Measurements from ENCODE around the gene TACR2. TPM values are rescaled to one million over a fixed set of nuclear protein-coding genes. Genes with fewer than 3 reads are reported as not detected.

The TACR2 gene
- total RNA-seq, 1 experiment from 2014 or later, result 0.21 TPM

- DNase-seq (ENCODE audit: low read depth, low spot score) (no peak), ATAC-seq (peak; percentile 64)
- H3K27me3 ChIP-seq (ENCODE audit: control insufficient read depth, insufficient read depth, low read length), result no peaks in the 10 kb centered on the region
- H3K4me3 ChIP-seq (ENCODE audit: low read depth in 2 of 2, low read length in 2 of 2), result no peak overlapping the region
- intact Hi-C loops (cut with micrococcal nuclease; ENCODE audit: unreplicated experiment), result loop anchor here (5.0 kb wide), 1 partner anchor 69 kb away; no protein-coding TSS in a partner anchor
- in situ Hi-C loops (cut with HindIII; ENCODE audit: low pct_unique_long_range_greater_than_20kb, low sequenced_read_pairs), result no loop called here
- TF ChIP-seq CTCF (IDR thresholded peaks at IDR 0.05), result no peak
- no peak for TF ChIP-seq SIN3A (IDR thresholded peaks at IDR 0.05; ENCODE audit: borderline replicate concordance, insufficient read depth, low read depth, low read length)
- TF ChIP-seq TCF7L2 (IDR thresholded peaks at IDR 0.05; ENCODE audit: low read depth, low read length), result no peak
- no peak for TF ChIP-seq POLR2AphosphoS5 (IDR thresholded peaks at IDR 0.05; ENCODE audit: low read depth, low read length)
- no peak for TF ChIP-seq REST (IDR thresholded peaks at IDR 0.05; ENCODE audit: insufficient read depth in 1 of 2, low read depth in 2 of 2, low read length in 1 of 2)
- H3K4me1 ChIP-seq (ENCODE audit: control insufficient read depth, insufficient read depth, low read length), result peaks cover 25% of the 10 kb centered on the region
- ChIA-PET CTCF (interaction anchor here (0.7 kb wide), 2 partner anchors 51 to 85 kb away, joined by 6 to 10 read pairs; no protein-coding TSS in a partner anchor), POLR2A (no interaction called here)
- no TSS peak for BruUV-seq (replicated peaks)
- peak overlapping the region; percentile 76 for H3K27ac ChIP-seq (ENCODE audit: low read length)
- H3K36me3 ChIP-seq (ENCODE audit: control insufficient read depth, insufficient read depth, low read length), result no peaks in the 10 kb centered on the region
- H3K9me3 ChIP-seq (ENCODE audit: control insufficient read depth, insufficient read depth, low read depth, low read length), result no peaks in the 10 kb centered on the region; the same call in 1 of the 2 replicates
Measured at GRCh38 chr10:69428165-69428564, 11.4 kb upstream of the TACR2 start.

DNA sequence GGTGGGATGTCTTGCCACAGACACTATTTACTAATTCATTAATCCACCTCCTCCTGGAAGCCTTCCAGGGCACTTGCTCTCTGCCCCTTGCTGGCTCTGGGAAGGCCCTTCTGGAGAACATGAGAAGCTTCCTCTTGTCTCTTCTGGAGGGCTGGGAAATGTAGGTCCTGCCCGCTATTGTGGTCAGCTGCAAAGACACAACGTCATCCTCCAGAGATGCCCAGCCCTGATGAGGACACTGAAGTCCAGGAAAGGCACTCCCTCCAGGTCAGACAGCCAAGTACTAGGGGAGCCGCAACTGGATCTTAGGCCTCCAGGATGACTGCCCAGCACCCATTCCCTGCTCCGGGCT, 9.6 kb upstream of the TACR2 start:
- peak overlapping the region; percentile 39 for H3K27ac ChIP-seq (ENCODE audit: low read length)

More for the DNA sequence above, 9.6 kb upstream of the TACR2 start:
- TF ChIP-seq POLR2AphosphoS5 (IDR thresholded peaks at IDR 0.05; ENCODE audit: low read depth, low read length) (no peak), SIN3A (IDR thresholded peaks at IDR 0.05; ENCODE audit: borderline replicate concordance, insufficient read depth, low read depth, low read length) (no peak)
- ChIA-PET POLR2A (no interaction called here), CTCF (interaction anchor here (0.7 kb wide), 1 partner anchor 18 kb away, joined by 4 read pairs; no protein-coding TSS in a partner anchor)
- H3K4me1 ChIP-seq (ENCODE audit: control insufficient read depth, insufficient read depth, low read length), result peaks cover 25% of the 10 kb centered on the region
- H3K27me3 ChIP-seq (ENCODE audit: control insufficient read depth, insufficient read depth, low read length), result no peaks in the 10 kb centered on the region
- H3K4me3 ChIP-seq (ENCODE audit: low read depth in 2 of 2, low read length in 2 of 2), result no peak overlapping the region
- H3K9me3 ChIP-seq (ENCODE audit: control insufficient read depth, insufficient read depth, low read depth, low read length), result no peaks in the 10 kb centered on the region
- in situ Hi-C loops (cut with HindIII; ENCODE audit: low pct_unique_long_range_greater_than_20kb, low sequenced_read_pairs) (no loop called here), intact Hi-C loops (cut with micrococcal nuclease; ENCODE audit: unreplicated experiment) (loop anchor here (5.0 kb wide), 1 partner anchor 71 kb away; no protein-coding TSS in a partner anchor)
- BruUV-seq (replicated peaks), result no TSS peak
- H3K36me3 ChIP-seq (ENCODE audit: control insufficient read depth, insufficient read depth, low read length), result no peaks in the 10 kb centered on the region
- DNase-seq (ENCODE audit: low read depth, low spot score) (no peak), ATAC-seq (peak; percentile 21; the same call in 1 of the 2 replicates)

Measured in Panc1 (cell line).